Measurements from ENCODE around the gene GTF2F1. TPM values are rescaled to one million over a fixed set of nuclear protein-coding genes. Genes with fewer than 3 reads are reported as not detected.

Gene GTF2F1
- total RNA-seq, 1 experiment from 2014 or later = 46.9 TPM

GRCh38 chr19:6424939-6425731 is 32.2 kb upstream of the GTF2F1 start:
- H3K27me3 ChIP-seq (replicated peaks) = peaks cover 7% of the 10 kb centered on the region
- H3K4me3 ChIP-seq = peak overlapping the region; percentile 77
- 0 out of 2 replicates have a peak overlapping the region, but pooled peaks have one; percentile 6 for H3K27ac ChIP-seq
- peak; percentile 100 for DNase-seq (ENCODE audit: low read depth in 1 of 2, low spot score in 2 of 2)
- H3K9me3 ChIP-seq (replicated peaks) = no peaks in the 10 kb centered on the region
- H3K36me3 ChIP-seq = peaks cover 38% of the 10 kb centered on the region
- H3K4me1 ChIP-seq (replicated peaks) = peaks cover 12% of the 10 kb centered on the region

GRCh38 chr19:6424195-6424938 is 31.4 kb upstream of the GTF2F1 start, which contains the start of gene KHSRP:
KHSRP (minus strand) TSS chr19:6424811; CDS start chr19:6424701, 110 bp downstream.
- Histone ChIP-seq H3K36me3 (peaks cover 46% of the 10 kb centered on the region), H3K27ac (peak within 1 kb of the TSS; percentile 35; the same call in 1 of the 2 replicates), H3K4me1 (replicated peaks) (peaks cover 12% of the 10 kb centered on the region), H3K27me3 (replicated peaks) (no peaks in the 10 kb centered on the region), H3K4me3 (peak within 1 kb of the TSS; percentile 77), H3K9me3 (replicated peaks) (no peaks in the 10 kb centered on the region)
- DNase-seq (ENCODE audit: low read depth in 1 of 2, low spot score in 2 of 2) = no peak

- H3K4me3 ChIP-seq = peak overlapping the region; percentile 77
- DNase-seq (ENCODE audit: low read depth in 1 of 2, low spot score in 2 of 2) = peak; percentile 53 to 75
Measured at GRCh38 chr19:6423499-6424194, 30.7 kb upstream of the GTF2F1 start.

GRCh38 chr19:6421075-6422014 is 28.4 kb upstream of the GTF2F1 start:
- Histone ChIP-seq H3K27me3 (replicated peaks) (no peaks in the 10 kb centered on the region), H3K36me3 (peaks cover 76% of the 10 kb centered on the region)

More at GRCh38 chr19:6423499-6424194, 30.7 kb upstream of the GTF2F1 start:
- H3K27ac ChIP-seq = no peak overlapping the region
- peaks cover 12% of the 10 kb centered on the region for H3K4me1 ChIP-seq (replicated peaks)
- H3K9me3 ChIP-seq (replicated peaks) = no peaks in the 10 kb centered on the region
- no peaks in the 10 kb centered on the region for H3K27me3 ChIP-seq (replicated peaks)
- H3K36me3 ChIP-seq = peaks cover 53% of the 10 kb centered on the region

GRCh38 chr19:6418562-6418932 is 25.6 kb upstream of the GTF2F1 start:
- H3K4me3 ChIP-seq = no peak overlapping the region
- H3K27me3 ChIP-seq (replicated peaks) = no peaks in the 10 kb centered on the region
- no peak for DNase-seq (ENCODE audit: low read depth in 1 of 2, low spot score in 2 of 2)
- H3K9me3 ChIP-seq (replicated peaks) = no peaks in the 10 kb centered on the region
- peaks cover 94% of the 10 kb centered on the region for H3K36me3 ChIP-seq
- H3K27ac ChIP-seq = no peak overlapping the region
- peaks cover 7% of the 10 kb centered on the region for H3K4me1 ChIP-seq (replicated peaks)

More at GRCh38 chr19:6421075-6422014, 28.4 kb upstream of the GTF2F1 start:
- Histone ChIP-seq H3K4me3 (no peak overlapping the region), H3K9me3 (replicated peaks) (no peaks in the 10 kb centered on the region), H3K4me1 (replicated peaks) (peaks cover 12% of the 10 kb centered on the region), H3K27ac (no peak overlapping the region)
- DNase-seq (ENCODE audit: low read depth in 1 of 2, low spot score in 2 of 2) = no peak

- Histone ChIP-seq H3K4me1 (replicated peaks) (peaks cover 1% of the 10 kb centered on the region), H3K4me3 (no peak overlapping the region), H3K27me3 (replicated peaks) (no peaks in the 10 kb centered on the region), H3K27ac (no peak overlapping the region), H3K36me3 (peaks cover 89% of the 10 kb centered on the region), H3K9me3 (replicated peaks) (no peaks in the 10 kb centered on the region)
- DNase-seq (ENCODE audit: low read depth in 1 of 2, low spot score in 2 of 2) = no peak
Measured at GRCh38 chr19:6417713-6418561, 25.0 kb upstream of the GTF2F1 start.

GRCh38 chr19:6416658-6417405 is 23.9 kb upstream of the GTF2F1 start:
- Histone ChIP-seq H3K36me3 (peaks cover 87% of the 10 kb centered on the region), H3K27ac (no peak overlapping the region), H3K4me1 (replicated peaks) (no peaks in the 10 kb centered on the region)

GRCh38 chr19:6415591-6416190 is 22.7 kb upstream of the GTF2F1 start:
- H3K4me3 ChIP-seq = no peak overlapping the region
- H3K9me3 ChIP-seq (replicated peaks) = no peaks in the 10 kb centered on the region
- H3K36me3 ChIP-seq = peaks cover 79% of the 10 kb centered on the region
- no peak overlapping the region for H3K27ac ChIP-seq
- H3K27me3 ChIP-seq (replicated peaks) = no peaks in the 10 kb centered on the region
- no peaks in the 10 kb centered on the region for H3K4me1 ChIP-seq (replicated peaks)
- DNase-seq (ENCODE audit: low read depth in 1 of 2, low spot score in 2 of 2) = no peak

More at GRCh38 chr19:6416658-6417405, 23.9 kb upstream of the GTF2F1 start:
- H3K9me3 ChIP-seq (replicated peaks) = no peaks in the 10 kb centered on the region
- no peak overlapping the region for H3K4me3 ChIP-seq
- DNase-seq (ENCODE audit: low read depth in 1 of 2, low spot score in 2 of 2) = no peak
- no peaks in the 10 kb centered on the region for H3K27me3 ChIP-seq (replicated peaks)

- H3K9me3 ChIP-seq (replicated peaks) = no peaks in the 10 kb centered on the region
- DNase-seq (ENCODE audit: low read depth in 1 of 2, low spot score in 2 of 2) = no peak
- H3K36me3 ChIP-seq = peaks cover 72% of the 10 kb centered on the region
- no peak overlapping the region for H3K27ac ChIP-seq
- H3K27me3 ChIP-seq (replicated peaks) = no peaks in the 10 kb centered on the region
- no peak overlapping the region for H3K4me3 ChIP-seq
- no peaks in the 10 kb centered on the region for H3K4me1 ChIP-seq (replicated peaks)
Measured at GRCh38 chr19:6414793-6415590, 22.0 kb upstream of the GTF2F1 start.

- DNase-seq (ENCODE audit: low read depth in 1 of 2, low spot score in 2 of 2) = no peak
- Histone ChIP-seq H3K9me3 (replicated peaks) (no peaks in the 10 kb centered on the region), H3K27ac (no peak overlapping the region), H3K36me3 (peaks cover 61% of the 10 kb centered on the region), H3K4me1 (replicated peaks) (no peaks in the 10 kb centered on the region), H3K4me3 (no peak overlapping the region), H3K27me3 (replicated peaks) (no peaks in the 10 kb centered on the region)
Measured at GRCh38 chr19:6413721-6414643, 21.0 kb upstream of the GTF2F1 start.

Measured in SJSA1 (cell line).